RKO (cell line): ENCODE data around the gene CENPN.

Source experiments
- DNase-seq: peaks from one replicate; pipeline ENCODE4 v3.0.0-alpha.2; 2016; ENCODE audit warnings: low spot score

CENPN gene

GRCh38 chr16:80991792-80992430 is 15.1 kb upstream of the CENPN start:
- DNase-seq, result no peak

DNA sequence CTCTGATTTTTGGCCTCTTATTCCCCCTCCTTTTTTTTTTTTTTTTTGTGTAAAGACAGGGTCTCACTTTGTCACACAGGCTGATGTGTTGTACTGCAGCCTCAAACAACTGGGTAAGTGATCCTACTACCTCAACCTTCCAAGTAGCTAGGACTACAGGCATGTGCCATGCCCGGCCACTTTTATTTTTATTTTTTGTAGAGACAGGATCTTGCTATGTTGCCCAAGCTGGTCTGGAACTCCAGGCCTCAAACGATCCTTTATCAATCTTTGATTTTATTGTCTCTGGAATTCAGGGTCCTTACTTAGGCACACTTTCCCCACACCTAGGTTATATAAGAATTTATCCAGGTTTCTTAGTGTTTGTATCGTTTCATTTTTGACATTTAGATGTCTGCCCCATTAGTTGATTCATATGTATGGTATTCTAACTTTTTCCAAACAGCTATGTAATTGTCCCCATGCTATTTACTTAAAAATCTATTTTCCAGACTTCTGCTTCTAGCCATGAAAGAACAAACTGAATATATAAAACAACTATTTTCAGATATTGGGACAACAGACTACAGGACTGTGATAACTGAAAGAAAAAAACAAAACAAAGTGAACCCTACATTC is 14.2 kb upstream of the CENPN start:
- no peak for DNase-seq

DNA sequence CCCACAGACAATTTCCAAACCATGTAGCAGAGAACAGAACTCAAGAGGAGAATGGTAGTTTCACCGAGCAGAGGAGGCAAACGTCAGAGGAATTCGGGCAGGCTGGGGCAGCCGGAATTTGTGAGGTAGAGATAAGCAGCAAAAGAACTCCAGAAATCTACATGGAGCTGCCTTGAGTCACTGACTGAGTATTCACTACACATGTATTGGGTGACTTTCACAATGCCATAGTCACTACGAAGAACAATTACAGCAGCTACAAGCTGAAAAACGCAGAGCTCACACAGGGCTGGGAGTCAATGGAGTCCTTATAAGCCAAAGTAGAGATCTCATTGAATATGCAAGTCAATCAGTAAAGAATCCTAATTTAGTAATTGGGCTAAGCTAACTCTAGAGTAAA is 13.7 kb upstream of the CENPN start:
- DNase-seq, result no peak

GRCh38 chr16:80993834-80994233 is 13.2 kb upstream of the CENPN start:
- DNase-seq, result no peak

- no peak for DNase-seq
These were observed 12.6 kb upstream of the CENPN start for GRCh38 chr16:80994451-80994850.

DNA sequence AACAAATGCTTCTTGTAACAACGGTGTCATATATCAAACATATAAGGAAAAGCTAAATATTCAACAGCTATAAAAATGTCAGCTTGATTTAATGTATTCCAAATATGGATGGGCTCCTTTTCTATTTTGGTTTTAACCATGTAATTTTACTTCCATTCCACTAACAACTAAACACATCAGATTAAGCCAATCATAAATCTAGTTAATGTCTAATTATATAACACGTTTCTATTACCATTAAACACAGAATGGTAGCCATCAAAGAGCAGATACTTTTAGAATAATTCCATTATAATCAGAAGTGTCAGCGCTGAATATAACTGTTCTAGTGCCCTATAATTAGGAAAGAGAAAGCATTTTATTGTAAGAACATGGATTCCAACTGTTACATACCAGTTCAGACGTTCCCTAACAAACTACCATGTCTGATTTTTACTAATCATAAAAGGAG is 10.3 kb upstream of the CENPN start:
- DNase-seq, result no peak

DNA sequence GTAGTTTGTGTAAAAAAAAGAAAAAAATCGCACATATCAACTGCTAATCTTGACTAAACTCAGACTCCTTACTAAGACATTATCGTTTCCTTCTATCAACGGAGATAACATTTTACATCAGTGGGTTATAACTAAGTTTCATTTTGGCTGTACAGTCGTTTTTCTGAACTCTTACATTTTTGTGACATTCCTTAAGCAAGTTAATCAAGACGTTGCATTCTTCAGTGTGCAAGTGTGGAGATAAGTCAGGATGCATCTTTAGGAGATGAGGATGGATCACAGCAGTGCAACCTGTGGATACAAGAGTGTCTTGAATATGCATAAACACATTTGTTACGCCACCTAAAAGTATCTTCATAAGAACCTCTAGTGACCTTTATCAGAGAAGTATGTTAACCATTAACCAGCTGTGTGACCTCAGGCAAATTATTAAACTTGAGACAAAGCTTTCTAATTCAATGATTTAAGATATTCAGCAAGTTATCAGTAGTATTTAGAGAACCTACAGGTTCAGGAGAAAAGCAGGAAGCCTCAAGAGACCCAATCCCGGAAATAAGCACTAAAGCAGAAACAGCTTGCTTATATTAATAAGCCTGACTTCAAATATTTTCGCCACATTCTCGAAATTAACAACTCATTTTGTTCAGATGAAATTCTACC is 9.7 kb upstream of the CENPN start:
- no peak for DNase-seq

DNA sequence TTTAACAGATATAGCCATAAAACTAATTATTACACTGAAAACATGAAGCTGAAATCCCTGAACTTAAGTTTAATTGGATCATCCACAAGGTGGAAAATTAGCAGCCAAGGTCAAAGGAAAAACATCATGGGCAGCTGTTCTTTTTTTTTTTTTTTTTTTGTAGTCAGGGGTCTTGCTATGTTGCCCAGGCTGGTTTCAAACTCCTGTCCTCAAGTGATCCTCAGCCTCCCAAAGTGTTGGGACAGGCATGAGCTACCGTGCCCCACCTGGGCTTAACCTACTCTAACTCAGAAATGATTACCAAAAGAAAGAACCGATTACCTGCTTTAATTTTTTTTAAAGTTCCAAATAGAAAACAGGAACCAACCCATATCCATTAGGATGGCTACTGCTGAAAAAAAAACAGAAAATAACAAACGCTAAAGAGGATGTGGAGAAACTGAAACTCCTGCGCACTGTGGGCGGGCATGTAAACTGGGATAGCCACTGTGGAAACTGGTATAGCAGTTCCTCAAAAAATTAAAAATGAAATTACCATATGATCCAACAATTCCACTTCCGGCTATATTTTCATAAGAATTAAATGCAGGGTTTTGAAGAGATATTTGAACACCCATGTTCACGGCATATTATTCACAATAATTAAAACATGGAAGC is 8.9 kb upstream of the CENPN start:
- no peak for DNase-seq

DNA sequence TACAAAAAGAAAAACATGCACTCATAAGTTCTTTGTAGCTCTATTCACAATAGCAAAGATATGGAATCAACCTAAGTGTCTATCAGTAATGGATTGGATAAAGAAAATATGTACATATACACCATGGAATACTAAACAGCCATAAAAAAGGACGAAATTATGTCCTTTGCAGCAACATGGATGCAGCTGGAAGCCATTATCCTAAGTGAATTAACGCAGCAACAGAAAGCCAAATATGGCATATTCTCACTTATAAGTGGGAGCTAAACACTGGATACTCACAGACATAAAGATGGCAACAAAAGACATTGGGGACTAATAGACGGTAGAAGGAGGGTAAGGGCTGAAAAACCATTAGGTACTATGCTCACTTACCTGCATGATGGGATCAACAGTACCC is 6.1 kb upstream of the CENPN start:
- no peak for DNase-seq

GRCh38 chr16:81001330-81001729 is 5.7 kb upstream of the CENPN start:
- no peak for DNase-seq

DNA sequence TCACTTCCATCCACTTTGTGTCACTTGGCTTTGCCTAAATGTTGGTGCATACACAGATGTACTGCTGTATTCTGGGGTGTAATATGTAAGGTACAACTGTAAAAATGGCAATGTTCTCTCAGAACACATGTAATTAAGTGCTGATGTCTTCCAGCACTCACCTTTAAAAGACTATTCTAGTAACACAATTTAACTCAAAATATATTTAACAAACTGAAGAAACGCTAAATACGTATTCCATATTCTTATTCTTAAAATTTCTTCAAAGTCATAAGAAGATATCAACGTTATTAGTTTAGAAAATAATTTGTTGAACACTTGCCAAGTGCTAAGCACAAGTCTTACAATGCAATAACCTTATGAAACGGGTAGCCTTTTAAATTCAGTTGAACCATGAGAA is 4.0 kb upstream of the CENPN start:
- DNase-seq, result no peak

- DNase-seq, result peak; percentile 35
These were observed 3.2 kb upstream of the CENPN start for GRCh38 chr16:81003610-81004460.

GRCh38 chr16:81004646-81005353 is 2.2 kb upstream of the CENPN start:
- DNase-seq, result peak; percentile 80

DNA sequence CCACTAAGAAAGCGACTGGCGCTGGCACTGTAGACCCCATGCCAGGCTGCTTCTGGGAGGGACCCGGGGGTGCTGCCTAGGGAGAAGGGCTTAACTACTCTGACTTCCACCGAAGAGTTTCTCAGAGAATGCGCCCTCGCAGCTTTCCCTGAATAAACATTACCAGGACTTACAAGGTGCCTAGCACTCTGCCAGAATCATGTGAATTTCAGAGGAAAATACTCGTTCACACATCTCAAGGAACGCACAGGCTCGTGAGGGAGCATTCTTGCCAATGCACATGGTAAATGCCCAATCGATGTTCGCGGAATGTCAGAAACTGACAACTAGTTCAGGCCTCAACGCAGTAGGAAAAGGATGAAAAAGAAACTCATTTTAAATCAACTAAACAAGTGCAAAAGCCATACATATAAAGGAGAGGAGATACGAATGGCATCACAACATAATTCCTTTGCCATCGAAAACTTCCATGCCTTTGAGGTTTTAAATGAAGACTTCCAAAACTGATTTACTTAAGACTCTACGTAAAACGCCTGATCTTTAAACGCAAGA is 1.3 kb upstream of the CENPN start:
- peak; percentile 62 for DNase-seq

DNA sequence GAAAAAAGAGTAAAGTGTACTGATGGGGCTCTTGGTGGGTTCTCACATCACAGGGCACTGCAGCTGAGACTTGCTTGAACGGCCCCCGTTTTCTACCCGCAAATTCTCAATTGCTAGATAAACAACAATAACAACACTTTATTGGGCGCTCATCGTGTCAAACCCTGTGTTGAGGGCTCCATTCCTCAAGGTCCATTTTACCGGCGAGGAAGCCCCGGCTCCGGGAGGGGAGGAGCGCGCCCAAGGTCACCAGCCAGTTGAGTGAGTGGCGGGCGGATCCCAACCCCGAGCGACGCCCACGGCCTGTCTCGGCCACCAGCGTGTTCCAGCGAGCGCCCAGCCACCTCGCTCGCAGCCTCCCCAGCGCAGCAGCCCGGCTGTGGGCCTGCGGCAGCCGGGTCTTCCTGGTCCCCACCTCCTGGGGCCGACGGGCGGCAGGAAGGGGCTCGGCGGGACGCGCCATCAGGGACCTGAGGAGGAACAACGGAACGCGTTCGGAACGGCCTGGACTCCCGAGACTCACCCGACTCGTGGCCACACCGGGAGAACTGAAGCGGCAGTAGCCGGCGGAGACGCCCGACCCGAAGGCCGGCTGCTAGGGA is 702 bp upstream of the CENPN start:
- peak; percentile 72 for DNase-seq

DNA sequence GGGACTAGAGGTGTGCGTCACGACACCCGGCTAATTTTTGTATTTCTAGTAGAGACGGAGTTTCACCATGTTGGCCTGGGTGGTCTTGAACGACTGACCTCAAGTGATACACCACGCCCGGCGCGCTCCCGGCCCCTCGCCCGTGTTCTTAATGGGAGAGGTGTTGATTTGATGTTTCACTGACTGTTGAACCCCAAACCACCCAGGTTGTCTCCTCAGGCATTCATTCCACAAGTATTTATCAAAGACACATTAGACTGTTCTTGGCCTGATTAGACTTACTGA is 1.4 kb downstream of the CENPN start:
- no peak for DNase-seq

DNA sequence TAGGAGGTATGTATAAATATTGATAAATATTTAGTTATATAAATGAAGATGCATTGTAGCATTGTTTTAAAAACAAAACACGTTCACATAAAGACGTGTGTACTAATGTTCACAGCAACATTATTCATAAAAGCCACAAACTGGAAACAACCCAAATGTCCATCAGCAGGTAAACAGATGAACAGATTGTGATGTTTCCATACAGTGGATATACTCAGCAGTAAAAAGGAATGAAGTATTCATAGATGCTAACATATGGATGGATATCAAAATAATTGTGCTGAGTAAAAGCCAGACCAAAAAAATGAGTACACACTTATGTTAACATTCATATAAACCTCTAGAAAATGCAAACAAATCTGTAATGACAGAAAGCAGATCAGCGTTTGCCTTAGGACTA is 6.0 kb downstream of the CENPN start:
- DNase-seq, result no peak

GRCh38 chr16:81014672-81015071 is 7.7 kb downstream of the CENPN start:
- DNase-seq, result no peak

DNA sequence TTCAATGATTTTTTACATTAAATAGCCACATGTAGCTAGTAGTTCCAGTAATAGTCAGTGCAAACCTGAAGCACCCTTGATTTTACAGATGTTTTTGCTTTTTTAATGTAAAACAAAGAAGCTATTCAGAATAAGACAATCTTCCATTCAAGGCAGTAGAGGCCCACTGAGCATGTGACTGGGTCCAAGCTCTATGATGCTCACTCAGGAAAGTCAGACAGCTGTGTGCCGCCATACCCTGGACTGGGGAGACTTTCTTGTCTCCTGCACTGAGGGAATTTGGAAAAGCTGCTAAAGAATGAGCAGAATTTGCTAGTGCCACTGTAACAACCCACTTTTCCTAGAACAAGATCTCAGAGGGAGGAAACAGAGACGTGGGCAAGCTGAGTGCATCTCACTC is 11.5 kb downstream of the CENPN start:
- DNase-seq, result no peak

DNA sequence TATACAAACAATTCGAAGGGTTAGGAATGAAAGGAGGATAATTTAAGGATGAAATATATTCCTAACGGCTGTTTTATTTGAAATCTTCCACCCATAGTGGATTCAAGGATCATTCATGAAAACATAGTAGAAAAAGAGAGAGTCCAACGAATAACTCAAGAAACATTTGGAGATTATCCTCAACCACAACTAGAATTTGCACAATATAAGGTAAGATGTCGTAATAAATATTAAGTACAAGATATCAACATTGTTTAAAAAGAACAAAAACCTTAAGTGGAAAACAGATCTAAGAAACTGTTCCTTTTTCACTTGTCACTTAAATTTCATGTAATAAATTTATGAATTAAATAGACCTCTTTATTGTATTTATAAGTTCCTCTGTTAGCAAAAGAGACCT is 19.4 kb downstream of the CENPN start:
- DNase-seq, result no peak
